Anterior cingulate cortex (tissue), 58 donors: ENCODE measurements around the gene B9D1.

Experiments
- DNase-seq, 58 donors: peaks; one replicate each; lab custom pipeline; 2025; lab: John Stamatoyannopoulos, UW

Gene B9D1

DNA sequence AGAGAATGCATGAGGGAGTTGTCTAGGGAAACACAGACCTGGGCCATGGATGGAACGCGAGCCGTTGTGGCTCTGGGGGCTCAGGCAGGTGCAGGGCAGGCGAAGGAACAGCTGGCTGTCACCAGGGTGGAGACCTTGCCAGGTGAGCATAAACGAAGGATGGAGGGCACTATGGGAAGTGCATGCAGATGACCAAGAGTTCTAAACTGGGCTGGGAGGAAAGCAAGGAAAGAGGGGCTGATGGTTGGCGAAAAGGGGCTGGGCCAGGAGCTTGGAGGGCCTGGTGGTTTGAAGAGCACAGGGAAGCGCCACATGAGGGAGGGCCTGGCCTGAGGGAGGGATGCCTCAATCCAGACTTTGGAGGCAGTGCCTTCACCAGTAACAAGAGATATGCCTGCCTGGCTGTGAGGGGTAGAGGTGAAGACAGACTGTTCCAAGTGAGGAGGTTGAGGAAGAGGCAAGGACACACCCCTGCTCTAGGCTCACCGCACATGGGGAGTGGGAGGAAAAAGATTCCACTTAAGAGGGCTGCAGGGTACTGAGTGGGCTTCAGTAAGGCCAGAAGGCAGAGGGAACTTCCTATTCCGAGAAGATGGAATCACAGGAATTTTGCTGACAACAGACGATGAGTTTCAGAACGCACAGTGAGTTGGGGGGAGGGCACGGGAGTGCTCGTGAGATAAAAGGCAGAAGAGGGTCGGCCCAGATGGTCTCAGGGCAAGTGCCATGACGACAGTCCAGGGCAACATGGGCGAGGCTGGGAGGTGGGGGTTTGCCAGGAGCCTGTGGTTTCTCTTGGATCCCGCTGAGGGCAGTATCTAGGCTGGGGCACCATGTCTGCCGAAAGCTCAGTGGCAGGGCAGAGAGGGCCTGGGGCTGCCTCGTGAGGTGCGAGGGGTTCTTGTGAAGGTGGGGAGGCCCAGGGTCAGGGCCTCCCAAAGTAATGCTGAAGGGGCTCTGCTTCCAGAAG, 20.6 kb downstream of the B9D1 start:
- DNase-seq: no peak

DNA sequence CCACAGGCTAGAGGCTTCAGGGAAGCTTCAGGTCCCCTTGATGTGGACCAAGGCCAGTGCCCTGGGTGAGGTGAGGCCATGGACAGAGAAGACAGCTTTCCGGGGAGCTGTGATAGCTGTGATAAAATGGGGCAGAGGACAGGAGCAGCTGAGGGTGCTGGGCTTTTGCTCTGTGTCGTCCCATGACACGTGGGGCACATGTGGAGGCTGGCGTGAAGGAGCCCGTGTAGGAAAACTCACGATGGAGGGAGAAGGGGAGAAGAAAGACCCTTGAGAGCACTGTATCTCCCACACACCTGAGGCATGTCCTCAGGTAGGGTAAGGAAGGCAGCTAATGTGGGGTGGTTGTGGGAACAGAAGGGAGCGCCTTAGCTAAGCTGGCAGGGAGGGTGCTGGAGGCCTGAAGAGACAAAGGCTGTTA, 21.3 kb downstream of the B9D1 start:
- DNase-seq: no peak

GRCh38 chr17:19339341-19339815, 23.1 kb downstream of the B9D1 start:
- DNase-seq: peak in 2 of 58 donors; percentile 17 to 60

DNA sequence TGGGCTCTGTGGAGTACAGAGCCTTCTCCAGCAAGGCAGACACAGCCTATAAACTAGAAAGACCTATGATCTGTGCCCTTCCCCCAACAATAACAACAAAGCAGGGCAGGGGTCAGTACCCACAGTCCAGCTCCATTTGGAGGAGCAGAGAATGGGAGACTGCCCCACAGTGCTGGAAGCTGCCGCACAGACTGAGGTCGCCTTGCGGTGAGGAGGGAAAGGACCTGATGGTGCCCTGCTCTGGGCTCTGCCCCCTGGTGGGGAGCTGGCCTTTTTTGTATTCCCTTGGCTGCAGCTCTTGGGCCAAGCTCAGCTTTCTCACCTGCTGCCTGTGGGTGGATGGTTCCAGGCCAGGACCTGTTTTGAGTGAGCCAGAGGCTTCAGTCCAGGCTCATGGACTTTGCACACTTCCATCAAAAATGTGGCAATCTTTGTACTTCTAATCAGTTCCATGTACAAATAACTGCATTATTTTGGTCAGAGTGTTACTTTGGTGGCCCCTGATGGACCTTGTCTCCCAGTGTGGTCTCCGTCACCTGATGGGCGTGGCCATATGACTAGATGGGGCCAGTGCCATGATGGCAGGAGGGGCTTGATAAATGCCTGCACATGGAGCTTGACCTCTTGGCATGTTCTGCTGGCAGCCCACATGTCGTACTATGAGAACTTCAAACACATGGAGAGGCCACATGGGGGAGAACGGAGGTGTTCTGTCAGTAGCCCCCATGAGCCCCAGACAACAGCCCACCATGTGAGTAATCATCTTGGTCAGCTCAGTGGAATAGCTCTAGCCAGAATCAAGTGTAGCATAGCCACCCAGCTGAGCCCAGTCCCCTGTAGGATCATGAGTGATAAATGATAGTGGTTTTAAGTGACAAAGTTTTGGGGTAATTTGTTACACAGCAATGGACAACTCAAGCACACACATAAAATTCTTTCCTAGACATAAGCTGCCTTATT, 24.2 kb downstream of the B9D1 start:
- peak in 11 of 58 donors; percentile 27 to 51 (median 41) for DNase-seq

GRCh38 chr17:19337712-19338023, 24.9 kb downstream of the B9D1 start:
- DNase-seq: no peak

GRCh38 chr17:19336938-19337711, 25.4 kb downstream of the B9D1 start:
- DNase-seq: peak in 35 of 58 donors; percentile 27 to 80 (median 55)

GRCh38 chr17:19335951-19336631, 26.4 kb downstream of the B9D1 start:
- DNase-seq: no peak

GRCh38 chr17:19334331-19334730, 28.2 kb downstream of the B9D1 start:
- DNase-seq: no peak

DNA sequence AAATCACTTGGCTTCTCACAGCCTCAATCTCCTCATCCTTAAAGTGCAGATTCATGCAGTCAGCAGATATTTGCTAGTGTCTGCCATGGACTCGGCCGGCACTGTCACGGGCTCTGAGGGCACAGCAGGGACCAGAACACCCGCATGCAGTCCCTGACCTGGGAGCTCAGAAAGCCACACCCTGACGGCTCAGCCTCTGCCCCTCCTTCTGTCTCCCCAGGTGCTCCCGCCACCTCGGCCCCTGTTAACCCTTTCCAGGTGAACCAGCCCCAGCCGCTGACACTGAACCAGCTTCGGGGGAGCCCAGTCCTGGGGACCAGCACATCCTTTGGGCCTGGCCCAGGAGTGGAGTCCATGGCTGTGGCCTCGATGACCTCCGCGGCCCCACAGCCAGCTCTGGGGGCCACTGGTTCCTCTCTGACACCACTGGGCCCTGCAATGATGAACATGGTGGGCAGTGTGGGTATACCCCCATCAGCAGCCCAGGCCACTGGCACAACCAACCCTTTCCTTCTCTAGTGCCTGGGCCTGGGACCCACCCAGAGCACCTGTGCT, 28.7 kb downstream of the B9D1 start:
- no peak for DNase-seq

DNA sequence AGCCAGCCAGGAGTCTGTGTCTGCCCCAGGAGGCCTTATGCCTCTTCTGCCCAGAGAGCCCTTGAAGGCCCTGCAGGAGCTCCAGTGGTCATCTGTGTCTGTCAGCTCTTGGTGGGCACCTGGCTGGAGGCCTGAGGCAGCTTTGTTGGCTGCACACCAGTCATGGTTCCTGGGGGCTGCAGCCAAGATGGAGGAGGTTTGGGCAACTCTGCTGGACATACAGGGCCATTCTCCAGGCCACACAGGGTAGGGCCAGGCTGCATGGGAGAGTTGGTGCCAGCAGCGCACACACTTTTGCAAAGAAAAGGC, 29.4 kb downstream of the B9D1 start:
- DNase-seq: no peak

GRCh38 chr17:19332371-19333131, 30.0 kb downstream of the B9D1 start:
- no peak for DNase-seq

DNA sequence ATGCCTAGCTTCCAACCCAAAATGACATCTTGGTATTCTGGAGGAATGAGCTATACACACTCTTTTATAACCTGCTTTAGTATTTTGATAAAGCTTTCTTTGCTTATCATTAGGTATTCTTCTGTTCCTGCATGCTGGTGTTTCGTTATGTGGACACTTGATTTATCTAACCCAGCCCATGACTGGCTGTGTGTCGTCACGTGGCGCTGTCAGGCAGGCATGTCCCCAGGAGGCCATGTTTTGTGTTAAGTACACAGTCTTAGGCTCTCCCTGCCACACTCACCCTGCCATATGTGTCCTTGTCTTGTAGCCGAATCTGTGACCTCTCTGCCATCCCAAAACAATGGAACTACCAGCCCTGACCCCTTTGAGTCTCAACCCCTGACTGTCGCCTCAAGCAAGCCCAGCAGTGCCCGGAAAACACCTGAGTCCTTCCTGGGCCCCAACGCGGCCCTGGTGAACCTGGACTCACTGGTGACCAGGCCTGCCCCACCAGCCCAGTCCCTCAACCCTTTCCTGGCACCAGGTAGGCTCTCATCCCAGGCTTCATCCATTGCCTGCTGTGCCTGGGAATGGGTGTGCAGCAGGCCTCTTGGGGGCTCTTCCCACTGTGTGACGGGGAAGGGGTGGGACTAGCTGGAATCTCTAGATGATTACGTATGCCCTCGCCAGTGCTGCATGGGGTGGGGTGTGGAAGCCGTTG, 30.8 kb downstream of the B9D1 start:
- DNase-seq: no peak

DNA sequence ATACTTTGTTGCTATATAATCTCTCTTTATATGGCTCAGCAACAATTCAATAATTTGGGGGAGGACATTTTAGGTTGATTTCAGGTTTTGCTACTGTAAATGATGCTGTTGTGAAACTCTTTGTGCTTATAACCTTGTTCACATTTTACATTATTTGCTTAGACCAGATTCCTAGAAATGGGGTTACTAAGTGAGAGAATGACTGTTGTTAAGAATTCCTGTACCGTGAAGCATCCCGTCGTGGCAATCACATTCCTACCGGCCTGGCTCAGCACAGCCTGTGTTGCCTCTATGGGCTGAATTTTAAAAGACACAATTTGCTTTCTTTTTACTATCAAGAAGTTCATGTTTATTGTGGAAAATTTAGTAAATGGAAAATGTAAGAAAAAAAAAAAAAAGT, 31.4 kb downstream of the B9D1 start:
- no peak for DNase-seq

DNA sequence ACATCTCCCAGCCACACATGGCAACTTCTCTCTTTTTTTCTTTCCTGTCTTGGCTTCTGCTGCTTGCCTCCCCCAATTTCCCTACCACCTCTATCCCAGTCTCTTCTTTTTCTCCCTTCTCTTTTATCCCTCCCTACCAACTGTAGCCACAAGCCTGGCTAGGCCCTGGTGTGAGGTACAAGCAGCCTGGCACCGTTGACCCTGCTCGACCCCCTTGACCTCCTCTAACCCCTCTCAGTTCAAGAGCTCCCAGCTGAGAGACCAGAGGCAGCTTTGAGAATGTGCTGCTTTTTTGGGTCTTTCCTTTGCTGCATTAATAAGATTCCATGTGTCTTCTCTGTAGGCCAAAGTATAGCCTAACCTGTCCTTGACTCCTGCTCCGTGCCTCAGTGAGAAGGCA, 32.3 kb downstream of the B9D1 start:
- no peak for DNase-seq

GRCh38 chr17:19329839-19330238, 32.7 kb downstream of the B9D1 start:
- no peak for DNase-seq

DNA sequence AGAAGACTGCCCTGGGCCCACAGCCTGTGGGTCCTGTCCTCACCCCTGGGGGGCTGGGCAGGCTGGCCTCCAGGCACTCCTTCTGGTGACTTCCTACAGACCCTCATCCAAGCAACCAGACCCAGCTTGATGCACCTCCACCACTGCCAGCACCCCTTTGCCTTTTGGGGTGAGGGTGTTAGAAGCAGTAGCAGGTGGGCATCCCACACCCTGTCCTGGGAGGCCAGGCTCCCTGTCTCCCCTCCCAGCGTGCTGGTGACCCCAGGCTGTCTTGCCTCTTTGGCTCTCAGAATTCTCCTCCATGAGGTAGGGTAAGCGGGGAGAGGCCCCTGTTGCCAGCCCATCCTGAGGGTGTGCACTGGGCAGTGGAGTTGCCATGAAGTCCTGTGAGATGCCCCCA, 33.4 kb downstream of the B9D1 start:
- no peak for DNase-seq

GRCh38 chr17:19328441-19329061, 34.0 kb downstream of the B9D1 start:
- no peak for DNase-seq
